ENCODE measurements around the gene LIM2. TPM values are rescaled to one million over a fixed set of nuclear protein-coding genes. Genes with fewer than 3 reads are reported as not detected.

LIM2 gene
- total RNA-seq, 1 donor = not detected

DNA sequence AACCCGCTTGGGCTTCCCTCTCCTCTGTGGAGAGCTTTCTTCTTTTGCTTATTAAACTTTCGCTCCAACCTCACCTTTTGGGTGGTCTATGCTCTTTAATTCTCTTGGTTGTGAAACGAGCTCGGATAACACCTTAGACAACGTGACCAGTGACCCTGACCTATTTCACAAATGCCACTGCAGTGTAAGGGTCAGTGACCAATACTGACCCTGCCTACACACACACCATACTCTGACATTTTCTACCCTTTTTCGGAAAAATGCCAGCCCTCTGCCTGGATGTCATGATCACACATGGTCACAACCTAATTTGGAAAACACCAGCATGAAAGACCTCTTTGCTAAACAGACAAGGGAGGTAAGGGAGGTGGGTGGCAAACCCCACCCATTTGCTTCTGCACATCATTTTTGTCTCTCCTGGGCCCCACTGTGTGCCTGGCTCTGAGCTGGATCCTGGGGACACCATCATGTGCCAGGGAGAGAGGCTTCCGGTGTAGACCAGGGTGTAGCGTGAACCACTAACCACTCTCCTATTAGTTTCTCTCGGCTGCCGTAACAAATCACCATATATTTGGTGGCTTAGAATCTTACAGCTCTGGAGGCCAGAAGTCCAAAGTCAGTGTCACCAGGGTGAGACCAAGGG, 31.5 kb downstream of the LIM2 start:
- DNase-seq (ENCODE audit: low read depth) = no peak
- TF ChIP-seq, protein P1, sequence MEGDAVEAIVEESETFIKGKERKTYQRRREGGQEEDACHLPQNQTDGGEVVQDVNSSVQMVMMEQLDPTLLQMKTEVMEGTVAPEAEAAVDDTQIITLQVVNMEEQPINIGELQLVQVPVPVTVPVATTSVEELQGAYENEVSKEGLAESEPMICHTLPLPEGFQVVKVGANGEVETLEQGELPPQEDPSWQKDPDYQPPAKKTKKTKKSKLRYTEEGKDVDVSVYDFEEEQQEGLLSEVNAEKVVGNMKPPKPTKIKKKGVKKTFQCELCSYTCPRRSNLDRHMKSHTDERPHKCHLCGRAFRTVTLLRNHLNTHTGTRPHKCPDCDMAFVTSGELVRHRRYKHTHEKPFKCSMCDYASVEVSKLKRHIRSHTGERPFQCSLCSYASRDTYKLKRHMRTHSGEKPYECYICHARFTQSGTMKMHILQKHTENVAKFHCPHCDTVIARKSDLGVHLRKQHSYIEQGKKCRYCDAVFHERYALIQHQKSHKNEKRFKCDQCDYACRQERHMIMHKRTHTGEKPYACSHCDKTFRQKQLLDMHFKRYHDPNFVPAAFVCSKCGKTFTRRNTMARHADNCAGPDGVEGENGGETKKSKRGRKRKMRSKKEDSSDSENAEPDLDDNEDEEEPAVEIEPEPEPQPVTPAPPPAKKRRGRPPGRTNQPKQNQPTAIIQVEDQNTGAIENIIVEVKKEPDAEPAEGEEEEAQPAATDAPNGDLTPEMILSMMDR (IDR thresholded peaks at IDR 0.05; ENCODE audit: insufficient read depth, low read depth, low read length) = no peak
- no peak overlapping the region for H3K4me3 ChIP-seq (ENCODE audit: low read depth, low read length)

DNA sequence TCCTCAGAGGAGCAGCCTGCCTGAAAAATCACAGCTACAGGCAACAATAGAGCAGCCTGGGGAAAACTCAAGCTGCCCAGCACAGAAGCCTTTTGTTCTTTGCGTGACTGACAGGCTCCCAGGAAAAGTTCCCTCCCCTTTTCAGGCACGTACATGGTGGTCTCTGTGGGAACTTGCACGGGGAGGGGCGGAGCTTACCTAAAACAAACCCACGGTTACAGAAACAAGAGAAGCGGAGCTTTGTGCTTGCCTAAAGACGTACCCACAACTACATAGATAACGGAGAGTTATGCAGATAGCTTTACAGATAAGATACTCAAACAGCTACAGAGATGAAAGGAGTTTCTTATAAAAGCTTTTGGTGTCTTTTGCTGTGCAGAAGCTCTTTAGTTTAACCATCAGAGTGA, 33.0 kb downstream of the LIM2 start:
- TF ChIP-seq, protein P1 (IDR thresholded peaks at IDR 0.05; ENCODE audit: insufficient read depth, low read depth, low read length) = no peak
- DNase-seq (ENCODE audit: low read depth) = peak; percentile 37
- no peak overlapping the region for H3K4me3 ChIP-seq (ENCODE audit: low read depth, low read length)

DNA sequence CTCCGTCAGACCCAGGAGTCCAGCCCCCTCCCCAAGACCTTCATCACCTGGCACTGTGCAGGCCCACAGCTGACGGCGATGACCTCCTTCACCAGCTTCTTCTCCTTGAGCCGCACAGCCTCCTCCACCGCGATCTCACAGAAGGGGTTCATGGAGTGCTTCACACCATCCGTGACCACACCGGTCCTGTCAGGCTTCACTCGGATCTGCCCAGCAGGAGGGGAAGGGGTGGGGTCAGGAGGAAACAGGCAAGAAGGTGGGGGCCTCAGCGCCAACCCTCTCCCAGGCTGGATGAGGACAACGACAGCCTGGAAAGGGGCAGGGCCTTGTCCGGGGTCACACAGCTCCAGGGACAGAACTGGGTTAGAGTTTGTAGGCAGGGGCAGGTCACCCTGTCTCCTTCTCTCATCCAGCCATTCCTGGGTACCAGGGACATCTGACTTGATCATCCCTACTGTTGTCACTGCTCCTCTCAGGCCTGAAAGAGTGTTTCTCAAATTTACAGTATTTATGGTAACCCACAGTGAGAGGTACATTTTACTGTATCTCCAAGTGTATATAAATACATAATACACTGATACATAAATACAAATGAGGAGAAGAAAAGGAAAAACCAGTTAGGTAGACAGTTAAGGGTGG, 33.6 kb downstream of the LIM2 start:
- TF ChIP-seq, protein P1 (IDR thresholded peaks at IDR 0.05; ENCODE audit: insufficient read depth, low read depth, low read length) = no peak
- DNase-seq (ENCODE audit: low read depth) = no peak
- no peak overlapping the region for H3K4me3 ChIP-seq (ENCODE audit: low read depth, low read length)

DNA sequence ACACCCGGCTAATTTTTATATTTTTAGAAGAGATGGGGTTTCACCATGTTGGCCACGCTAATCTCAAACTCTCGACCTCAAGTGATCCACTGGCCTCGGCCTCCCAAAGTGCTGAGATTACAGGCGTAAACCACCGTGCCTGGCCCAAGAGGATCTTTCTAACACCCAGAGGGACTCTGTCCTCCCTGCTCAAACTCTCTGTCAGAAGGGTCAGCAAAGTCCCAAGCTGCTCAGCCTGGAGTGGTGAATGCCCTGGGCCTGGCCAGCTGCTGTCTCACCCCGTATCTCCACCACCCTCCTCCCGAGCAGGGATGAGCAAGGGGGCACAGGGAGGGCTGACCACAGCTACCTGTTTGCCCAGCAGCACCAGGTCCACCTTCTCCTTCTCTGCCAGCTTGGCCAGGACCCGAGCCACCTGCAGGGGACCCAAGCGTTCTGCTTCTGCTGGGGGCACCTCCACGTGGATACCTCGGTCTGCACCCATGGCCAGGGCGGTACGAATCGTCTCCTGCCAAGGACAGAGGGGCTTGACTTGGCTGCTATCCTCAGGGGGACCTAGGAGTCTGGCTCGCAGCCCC, 34.9 kb downstream of the LIM2 start:
- TF ChIP-seq, protein P1 (IDR thresholded peaks at IDR 0.05; ENCODE audit: insufficient read depth, low read depth, low read length) = no peak
- no peak for DNase-seq (ENCODE audit: low read depth)
- no peak overlapping the region for H3K4me3 ChIP-seq (ENCODE audit: low read depth, low read length)

DNA sequence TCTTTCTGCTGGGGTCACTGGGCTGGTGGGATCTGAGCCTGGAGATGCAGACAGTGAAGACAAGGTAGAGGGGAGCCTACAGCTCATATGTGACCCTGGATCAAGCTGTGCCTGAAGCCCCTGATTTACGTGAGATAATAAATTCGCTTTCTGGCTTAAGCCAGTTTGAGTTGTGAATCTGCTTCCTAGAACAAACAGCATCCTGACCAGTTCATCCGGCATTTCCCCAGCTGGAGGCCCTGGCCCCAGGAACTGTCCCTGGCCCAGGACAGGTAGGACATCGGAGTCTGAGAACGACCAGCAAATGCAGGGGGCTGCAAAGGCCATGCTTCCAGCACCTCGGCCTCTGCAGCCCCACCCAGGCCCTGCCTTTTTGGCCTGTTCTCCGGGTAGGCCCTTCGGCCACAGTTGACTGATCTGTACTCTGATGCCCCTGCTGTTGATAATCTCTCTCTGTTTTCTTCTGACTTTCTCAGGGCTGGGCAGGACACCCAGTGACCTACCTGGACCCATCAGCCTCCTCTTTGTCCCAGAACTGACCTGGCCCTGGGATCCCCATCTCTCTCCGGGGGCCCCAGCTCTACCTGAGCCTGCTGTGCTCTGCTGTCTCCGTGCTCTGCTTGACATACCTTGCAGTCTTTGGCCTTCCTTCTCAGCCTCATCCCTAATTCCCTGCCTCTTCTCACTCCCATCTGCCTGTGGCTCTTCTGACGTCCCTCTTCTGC, 36.3 kb downstream of the LIM2 start:
- DNase-seq (ENCODE audit: low read depth) = no peak
- TF ChIP-seq, protein P1 (IDR thresholded peaks at IDR 0.05; ENCODE audit: insufficient read depth, low read depth, low read length) = no peak
- no peak overlapping the region for H3K4me3 ChIP-seq (ENCODE audit: low read depth, low read length)

DNA sequence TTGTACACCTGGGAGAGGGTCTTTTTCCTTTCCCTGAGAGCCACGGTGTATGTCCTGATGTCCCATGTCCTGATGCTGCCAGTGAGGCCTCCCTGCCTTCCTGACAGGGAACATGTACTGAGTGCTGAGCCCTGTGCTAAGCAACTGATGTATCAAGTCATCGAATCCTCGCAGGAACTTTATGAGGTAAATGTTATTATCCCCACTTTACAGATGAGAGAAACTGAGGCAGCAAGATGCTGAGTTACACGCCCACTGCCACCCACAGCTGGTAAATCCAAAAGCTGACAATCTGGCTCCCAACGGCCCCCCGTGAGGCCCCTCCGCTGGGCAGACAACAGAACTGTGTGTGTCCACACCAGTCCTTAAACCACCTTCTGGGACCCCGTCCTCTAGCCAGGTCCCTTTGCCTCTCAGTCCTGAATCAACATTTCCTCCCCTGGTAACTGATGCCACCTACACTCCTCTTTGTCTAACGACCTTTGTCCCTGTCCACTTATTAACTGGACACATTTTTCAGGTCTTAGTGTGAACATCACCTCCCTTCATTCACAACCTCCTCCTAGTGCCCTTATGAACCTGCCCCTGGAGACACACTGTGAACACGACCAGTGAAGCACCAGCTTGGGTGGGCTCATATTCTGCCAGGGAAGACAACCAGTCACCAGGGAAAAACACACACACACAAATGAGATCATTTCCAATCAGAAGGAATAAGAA, 40.4 kb downstream of the LIM2 start:
- TF ChIP-seq, protein P1 (IDR thresholded peaks at IDR 0.05; ENCODE audit: insufficient read depth, low read depth, low read length) = no peak
- no peak for DNase-seq (ENCODE audit: low read depth)
- H3K4me3 ChIP-seq (ENCODE audit: low read depth, low read length) = no peak overlapping the region

Measured in fibroblast of villous mesenchyme (primary cell).